Stimulated activated effector memory CD8-positive, alpha-beta T cell treated with anti-CD3 and anti-CD28 coated beads, Interleukin-12 subunit alpha, Interleukin-12 subunit beta, amount 100 ng/mL, for 72 hours (primary cell): Measurements from ENCODE around the gene BAD.
"Not testable (repeated sequence)": the region's sequence is repeated elsewhere in the genome, so short reads cannot be mapped to it uniquely, and the experiment has no call there.

ENCODE experiments used
- ATAC-seq: fragments of 150-1000 bp; cut with Tn5 transposase; 2 replicates; pipeline ENCODE4 v1.10.0; 2021
- DNase-seq, 2 donors: peaks; one replicate each; pipeline ENCODE4 v3.0.0; 2021 to 2022; ENCODE audit warnings: low spot score in 2 of 2
- H3K27ac Mint-ChIP-seq: one replicate; pipeline ENCODE4 v1.8.0; 2022; ENCODE audit warnings: mild to moderate bottlenecking, mixed read lengths
- H3K36me3 Mint-ChIP-seq: one replicate; pipeline ENCODE4 v1.8.0; 2022; ENCODE audit warnings: mild to moderate bottlenecking, mixed read lengths
- H3K4me1 Mint-ChIP-seq: one replicate; pipeline ENCODE4 v1.8.0; 2022; ENCODE audit warnings: mixed read lengths
- H3K4me3 Mint-ChIP-seq: one replicate; pipeline ENCODE4 v1.8.0; 2022; ENCODE audit warnings: mild to moderate bottlenecking, mixed read lengths
- H3K9me3 Mint-ChIP-seq: one replicate; pipeline ENCODE4 v1.8.0; 2022; ENCODE audit warnings: mixed read lengths

BAD gene

DNA sequence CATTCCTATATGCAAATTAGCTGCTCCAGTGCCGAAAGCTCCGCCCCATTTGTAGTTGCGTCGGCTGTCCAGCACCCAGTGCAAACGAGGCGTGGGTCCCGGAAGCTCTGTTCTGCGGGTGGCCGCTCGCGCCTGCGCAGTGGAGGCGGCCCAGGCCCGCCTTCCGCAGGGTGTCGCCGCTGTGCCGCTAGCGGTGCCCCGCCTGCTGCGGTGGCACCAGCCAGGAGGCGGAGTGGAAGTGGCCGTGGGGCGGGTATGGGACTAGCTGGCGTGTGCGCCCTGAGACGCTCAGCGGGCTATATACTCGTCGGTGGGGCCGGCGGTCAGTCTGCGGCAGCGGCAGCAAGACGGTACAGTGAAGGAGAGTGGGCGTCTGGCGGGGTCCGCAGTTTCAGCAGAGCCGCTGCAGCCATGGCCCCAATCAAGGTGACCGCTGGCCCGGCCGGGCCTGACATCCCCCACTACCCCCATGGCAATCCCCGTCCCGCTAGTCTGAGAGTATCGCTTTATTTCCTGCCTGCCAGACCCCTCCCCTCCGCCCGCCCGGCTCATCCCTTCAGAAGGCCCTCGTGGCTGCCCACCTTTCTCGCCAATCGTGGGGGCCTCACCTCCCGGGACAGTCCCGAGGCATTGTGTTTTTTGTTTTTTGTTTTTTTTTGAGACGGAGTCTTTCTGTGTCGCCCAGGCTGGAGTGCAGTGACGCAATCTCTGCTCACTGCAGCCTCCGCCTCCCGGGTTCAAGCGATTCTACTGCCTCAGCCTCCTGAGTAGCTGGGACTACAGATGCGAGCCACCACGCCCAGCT is 33.7 kb upstream of the BAD start, which contains the start of gene PRDX5:
Gene PRDX5 (plus strand): TSS at position 161 of the 805 bp plus-strand sequence. CDS start 95 bp downstream, at position 256.
- H3K36me3 Mint-ChIP-seq: peaks cover 85% of the 10 kb centered on the region
- H3K4me1 Mint-ChIP-seq: peaks cover 62% of the 10 kb centered on the region
- H3K9me3 Mint-ChIP-seq: no peaks in the 10 kb centered on the region
- ATAC-seq (peak; percentile 89), DNase-seq (peak; percentile 92 to 97)
- peak within 1 kb of the TSS; percentile 97 for H3K4me3 Mint-ChIP-seq
- peak within 1 kb of the TSS; percentile 98 for H3K27ac Mint-ChIP-seq

- peak within 1 kb of the TSS; percentile 98 for H3K27ac Mint-ChIP-seq
- peak within 1 kb of the TSS; percentile 97 for H3K4me3 Mint-ChIP-seq
- peaks cover 69% of the 10 kb centered on the region for H3K4me1 Mint-ChIP-seq
- peaks cover 82% of the 10 kb centered on the region for H3K36me3 Mint-ChIP-seq
- DNase-seq: peak; percentile 80 to 97
- peak; percentile 81 for ATAC-seq
- H3K9me3 Mint-ChIP-seq: no peaks in the 10 kb centered on the region
Observed at GRCh38 chr11:64317325-64317960, 33.0 kb upstream of the BAD start, which contains the start of gene TRMT112. TSS of gene TRMT112 (minus strand) at chr11:64317559. CDS start at chr11:64317526, 33 bp downstream.

- H3K9me3 Mint-ChIP-seq: no peaks in the 10 kb centered on the region
- H3K36me3 Mint-ChIP-seq: peaks cover 79% of the 10 kb centered on the region
- peak overlapping the region; percentile 97 for H3K4me3 Mint-ChIP-seq
- ATAC-seq (peak; percentile 0), DNase-seq (peak in 1 of 2 donors; percentile 77)
- H3K4me1 Mint-ChIP-seq: peaks cover 71% of the 10 kb centered on the region
- H3K27ac Mint-ChIP-seq: peak overlapping the region; percentile 98
Observed at GRCh38 chr11:64316672-64317324, 32.3 kb upstream of the BAD start.

- ATAC-seq, H3K9me3 Mint-ChIP-seq, DNase-seq: not testable (repeated sequence)
- Mint-ChIP-seq H3K27ac (peak overlapping the region; percentile 98), H3K4me3 (peak overlapping the region; percentile 97), H3K36me3 (peaks cover 77% of the 10 kb centered on the region), H3K4me1 (peaks cover 63% of the 10 kb centered on the region)
Observed at GRCh38 chr11:64315667-64316526, 31.4 kb upstream of the BAD start.

DNA sequence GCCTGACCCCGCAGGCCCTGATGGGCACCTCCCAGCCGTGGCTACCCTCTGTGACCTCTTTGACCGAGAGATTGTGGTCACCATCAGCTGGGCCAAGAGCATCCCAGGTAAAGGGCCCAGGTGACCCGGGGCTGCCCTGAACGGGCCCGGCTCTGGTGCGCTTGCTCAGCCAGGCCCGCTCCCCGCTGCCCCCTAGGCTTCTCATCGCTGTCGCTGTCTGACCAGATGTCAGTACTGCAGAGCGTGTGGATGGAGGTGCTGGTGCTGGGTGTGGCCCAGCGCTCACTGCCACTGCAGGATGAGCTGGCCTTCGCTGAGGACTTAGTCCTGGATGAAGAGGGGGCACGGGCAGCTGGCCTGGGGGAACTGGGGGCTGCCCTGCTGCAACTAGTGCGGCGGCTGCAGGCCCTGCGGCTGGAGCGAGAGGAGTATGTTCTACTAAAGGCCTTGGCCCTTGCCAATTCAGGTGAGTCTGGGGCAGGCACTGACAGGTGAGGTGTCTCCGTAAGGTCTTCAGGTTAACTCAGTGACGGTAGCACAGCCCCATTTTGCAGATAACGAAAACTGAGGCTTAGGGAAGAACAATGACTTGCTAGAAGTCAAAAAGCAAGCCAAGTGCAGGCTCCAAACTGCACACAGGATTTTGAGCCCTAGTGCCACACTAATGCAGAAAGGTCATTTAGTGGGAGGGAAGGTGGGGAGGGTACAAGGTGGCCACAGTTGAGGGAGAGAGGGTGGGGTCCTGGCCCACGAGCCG is 30.5 kb upstream of the BAD start:
- DNase-seq (peak in 1 of 2 donors; percentile 50), ATAC-seq (no peak)
- H3K36me3 Mint-ChIP-seq: peaks cover 76% of the 10 kb centered on the region
- H3K9me3 Mint-ChIP-seq: no peaks in the 10 kb centered on the region
- H3K4me1 Mint-ChIP-seq: peaks cover 58% of the 10 kb centered on the region
- H3K27ac Mint-ChIP-seq: peak overlapping the region; percentile 72
- no peak overlapping the region for H3K4me3 Mint-ChIP-seq

- Mint-ChIP-seq H3K9me3 (no peaks in the 10 kb centered on the region), H3K36me3 (peaks cover 76% of the 10 kb centered on the region), H3K27ac (peak overlapping the region; percentile 72), H3K4me1 (peaks cover 52% of the 10 kb centered on the region), H3K4me3 (no peak overlapping the region)
- ATAC-seq: no peak
- no peak for DNase-seq
Observed at GRCh38 chr11:64314146-64314804, 29.8 kb upstream of the BAD start.

DNA sequence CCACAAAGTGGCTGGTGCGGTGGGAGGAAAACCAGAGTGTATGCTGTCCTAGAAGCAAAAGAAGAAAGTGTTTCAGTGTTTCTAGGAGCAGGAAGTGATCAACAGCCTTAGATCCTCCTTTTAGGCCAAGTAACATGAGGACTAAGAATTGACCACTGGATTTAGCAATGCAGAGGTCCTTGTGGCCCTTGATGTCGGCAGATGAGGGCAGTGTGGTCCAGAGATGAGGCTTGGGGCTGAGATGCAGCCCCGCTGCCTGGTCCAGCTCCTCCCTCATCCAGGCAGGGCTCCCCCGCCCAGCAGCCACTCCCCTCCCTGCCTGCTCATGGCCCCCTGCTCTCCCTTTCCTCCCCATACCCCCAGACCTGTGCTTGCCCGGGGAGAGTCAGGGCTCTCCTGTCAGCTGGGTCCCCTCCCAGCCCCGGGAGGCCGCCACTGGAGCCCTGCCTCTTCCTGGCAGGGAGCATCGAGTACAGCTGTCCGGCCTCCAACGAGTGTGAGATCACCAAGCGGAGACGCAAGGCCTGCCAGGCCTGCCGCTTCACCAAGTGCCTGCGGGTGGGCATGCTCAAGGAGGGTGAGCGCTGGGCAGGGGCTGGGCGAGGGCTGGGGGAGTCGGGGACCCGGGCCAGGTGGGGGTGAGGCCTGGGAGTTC is 29.2 kb upstream of the BAD start:
- Mint-ChIP-seq H3K9me3 (no peaks in the 10 kb centered on the region), H3K27ac (peak overlapping the region; percentile 84), H3K4me1 (peaks cover 46% of the 10 kb centered on the region), H3K36me3 (peaks cover 76% of the 10 kb centered on the region), H3K4me3 (no peak overlapping the region)
- no peak for DNase-seq
- no peak for ATAC-seq

DNA sequence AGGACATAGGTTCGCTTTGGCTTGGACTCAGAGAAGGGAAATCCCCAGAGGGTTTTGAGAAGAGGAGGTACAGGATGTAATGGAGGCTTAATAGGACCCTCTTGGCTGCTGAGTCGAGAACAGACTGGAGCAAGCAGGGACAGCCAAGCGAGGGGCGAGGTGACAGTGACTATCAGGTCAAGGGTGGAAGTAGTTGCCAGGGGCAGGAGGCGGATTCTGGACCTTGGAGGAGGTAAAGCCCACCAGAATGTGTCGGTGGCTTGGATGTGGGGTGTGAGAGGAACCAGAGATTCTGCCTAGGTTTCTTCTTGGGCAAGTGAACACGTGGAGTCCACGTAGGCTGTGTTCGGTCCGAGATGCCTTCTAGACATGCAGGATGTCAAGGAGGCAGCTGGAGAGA is 28.5 kb upstream of the BAD start:
- no peak for ATAC-seq
- Mint-ChIP-seq H3K4me3 (no peak overlapping the region), H3K27ac (peak overlapping the region; percentile 84), H3K4me1 (peaks cover 41% of the 10 kb centered on the region), H3K36me3 (peaks cover 76% of the 10 kb centered on the region), H3K9me3 (no peaks in the 10 kb centered on the region)
- DNase-seq: no peak

GRCh38 chr11:64307795-64308194 is 23.3 kb upstream of the BAD start:
- peaks cover 64% of the 10 kb centered on the region for H3K36me3 Mint-ChIP-seq

GRCh38 chr11:64306876-64307622 is 22.6 kb upstream of the BAD start:
- H3K4me3 Mint-ChIP-seq: peak overlapping the region; percentile 99
- H3K27ac Mint-ChIP-seq: peak overlapping the region; percentile 95
- peaks cover 64% of the 10 kb centered on the region for H3K36me3 Mint-ChIP-seq
- DNase-seq (no peak), ATAC-seq (no peak)
- no peaks in the 10 kb centered on the region for H3K9me3 Mint-ChIP-seq
- H3K4me1 Mint-ChIP-seq: peaks cover 23% of the 10 kb centered on the region

More at GRCh38 chr11:64307795-64308194, 23.3 kb upstream of the BAD start:
- not testable (repeated sequence) for H3K27ac Mint-ChIP-seq, ATAC-seq, H3K9me3 Mint-ChIP-seq, DNase-seq
- H3K4me3 Mint-ChIP-seq: peak overlapping the region; percentile 99
- H3K4me1 Mint-ChIP-seq: peaks cover 29% of the 10 kb centered on the region

DNA sequence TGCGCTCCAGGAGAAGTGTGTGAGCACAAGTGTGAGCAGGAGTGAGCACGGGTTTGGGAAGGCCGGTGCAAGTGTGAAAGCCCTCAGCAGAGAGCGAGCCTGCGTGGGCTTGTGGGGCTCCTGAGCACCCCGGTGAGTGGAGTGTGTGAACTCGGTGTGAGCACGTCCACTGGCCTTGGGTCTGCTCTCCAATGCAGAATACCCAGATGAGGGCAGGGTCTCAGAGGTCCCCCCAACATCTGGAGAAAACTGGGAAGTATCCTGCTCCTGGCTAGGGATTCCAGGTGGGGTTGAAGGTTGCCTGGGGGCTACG is 22.1 kb upstream of the BAD start:
- peaks cover 23% of the 10 kb centered on the region for H3K4me1 Mint-ChIP-seq
- ATAC-seq: no peak

GRCh38 chr11:64305691-64306562 is 21.5 kb upstream of the BAD start:
- Mint-ChIP-seq H3K9me3 (no peaks in the 10 kb centered on the region), H3K36me3 (peaks cover 55% of the 10 kb centered on the region), H3K4me3 (peak overlapping the region; percentile 99), H3K27ac (peak overlapping the region; percentile 95), H3K4me1 (peaks cover 22% of the 10 kb centered on the region)
- DNase-seq: peak; percentile 49 to 87
- peak; percentile 29 for ATAC-seq

More for the DNA sequence above, 22.1 kb upstream of the BAD start:
- Mint-ChIP-seq H3K27ac (peak overlapping the region; percentile 95), H3K36me3 (peaks cover 59% of the 10 kb centered on the region), H3K4me3 (peak overlapping the region; percentile 99), H3K9me3 (no peaks in the 10 kb centered on the region)
- DNase-seq: no peak
